ENCODE results near the gene RIN2. TPM values are rescaled to one million over a fixed set of nuclear protein-coding genes. Genes with fewer than 3 reads are reported as not detected.

The RIN2 gene
- total and polyA plus RNA-seq, 9 of the 15 experiments (the other 6 are each of a cell fraction or from before 2014, with no cell fraction given) = 0.09 TPM; not detected in 8

DNA sequence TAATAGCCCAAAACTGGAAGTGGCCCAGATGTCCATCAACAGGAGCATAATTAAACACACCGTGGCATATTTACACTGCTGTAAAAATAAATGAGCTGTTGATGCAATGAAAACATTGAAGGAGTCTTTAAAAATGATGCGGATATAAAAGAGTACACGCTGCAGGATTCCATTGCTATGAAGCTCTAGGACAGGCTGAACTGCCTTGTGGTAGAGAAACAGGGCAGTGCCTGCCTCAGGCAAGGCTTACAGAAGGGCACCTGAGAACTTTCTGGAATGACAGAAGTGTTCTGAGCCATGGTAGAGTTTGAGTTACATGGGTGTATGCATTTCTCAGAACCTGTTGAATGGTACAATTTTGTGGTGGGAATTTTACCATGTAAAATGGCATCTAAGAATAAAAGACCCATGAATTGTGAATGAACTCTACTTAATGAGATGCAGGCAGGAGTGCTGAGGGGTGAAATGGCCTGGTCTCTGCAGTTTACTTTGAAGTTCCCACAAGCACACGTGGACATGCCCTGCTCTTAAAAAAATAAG, 45.3 kb upstream of the RIN2 start:
- no peak overlapping the region for H2AFZ ChIP-seq (ENCODE audit: low read depth, low read length)
- H3K36me3 ChIP-seq (ENCODE audit: control insufficient read depth, insufficient read depth, low read length) = no peaks in the 10 kb centered on the region
- no peak overlapping the region for H3K27ac ChIP-seq (ENCODE audit: extremely low read depth, low read depth, low read length)
- ChIA-PET POLR2A (no interaction called here), CTCF (ENCODE audit: low intra/inter-chr PET ratio) (no interaction called here)
- TF ChIP-seq HDAC3 (IDR thresholded peaks at IDR 0.05; ENCODE audit: borderline replicate concordance, partially characterized antibody) = no peak
- TF ChIP-seq PHTF2 (CRISPR knock-in tag; IDR thresholded peaks at IDR 0.05) = no peak
- TF ChIP-seq PRDM10 (IDR thresholded peaks at IDR 0.05; ENCODE audit: partially characterized antibody) = no peak
- no peak for TF ChIP-seq ZNF143 (CRISPR knock-in tag; IDR thresholded peaks at IDR 0.05)
- no peak for TF ChIP-seq ZNF23 (CRISPR knock-in tag; IDR thresholded peaks at IDR 0.05)
- TF ChIP-seq ZNF445 (CRISPR knock-in tag; IDR thresholded peaks at IDR 0.05; ENCODE audit: low read depth) = no peak
- no peak for TF ChIP-seq ATF4 (CRISPR knock-in tag; IDR thresholded peaks at IDR 0.05)
- TF ChIP-seq MYNN (IDR thresholded peaks at IDR 0.05) = no peak
- no peak for TF ChIP-seq MYNN (CRISPR knock-in tag; IDR thresholded peaks at IDR 0.05)
- no peak for TF ChIP-seq ZC3H11A (IDR thresholded peaks at IDR 0.05; ENCODE audit: low read depth, low read length)
- intact Hi-C loops (cut with micrococcal nuclease) (no loop called here), in situ Hi-C loops (cut with MboI) (no loop called here)
- H3K79me2 ChIP-seq (ENCODE audit: control insufficient read depth, insufficient read depth, low read length) = no peaks in the 10 kb centered on the region
- no peaks in the 10 kb centered on the region; a peak in 1 of 5 replicates for H3K27me3 ChIP-seq (ENCODE audit: control insufficient read depth in 2 of 2, insufficient read depth in 2 of 2, low read length in 2 of 2)
- H3K9me3 ChIP-seq (replicated peaks; ENCODE audit: control insufficient read depth, insufficient read depth, low read depth, low read length) = no peaks in the 10 kb centered on the region
- no TSS peak for BruUV-seq (replicated peaks)
- no peak overlapping the region for H3K4me2 ChIP-seq (ENCODE audit: insufficient read depth, low read length)
- H4K20me1 ChIP-seq (replicated peaks; ENCODE audit: control insufficient read depth, insufficient read depth, low read length) = no peaks in the 10 kb centered on the region
- 0% methylated on average over 4 of the region's 4 CpGs for WGBS (ENCODE audit: insufficient coverage, low coverage, missing lambda C conversion rate)
- no peak overlapping the region for H3K4me3 ChIP-seq
- H3K9ac ChIP-seq (ENCODE audit: insufficient read depth in 1 of 2, low read depth in 2 of 2, low read length in 2 of 2) = no peak overlapping the region
- no peaks in the 10 kb centered on the region for H3K9me1 ChIP-seq (ENCODE audit: control insufficient read depth, insufficient read depth, low read length)
- ATAC-seq (no peak), DNase-seq (ENCODE audit: extremely low read depth in 1 of 4, low spot score in 3 of 4) (no peak), FAIRE-seq (no peak)
- H3K4me1 ChIP-seq (replicated peaks in 1 of 2; ENCODE audit: control insufficient read depth in 2 of 2, insufficient read depth in 2 of 2, low read length in 2 of 2) = no peaks in the 10 kb centered on the region
